Endothelial cell of umbilical vein (primary cell): Measurements from ENCODE around the gene VPS51. TPM values are rescaled to one million over a fixed set of nuclear protein-coding genes. Genes with fewer than 3 reads are reported as not detected.
A peak's percentile ranks its signal among the peaks of the same experiment; 100 is the strongest.

Experiments
- BruUV-seq: library from RNA; stranded (reverse); fragments of 400-500 nt; replicated peaks from 2 replicates; lab custom pipeline; 2021; lab: Mats Ljungman, UMichigan
- CTCF ChIA-PET: fragments of 300-600, 350-600 bp; sonication (Branson Sonifier 250); formaldehyde crosslinking; loops from one replicate; lab custom pipeline; 2021; ENCODE audit warnings: antibody characterized with exemption, inconsistent platforms; lab: Charles Lee
- POLR2A ChIA-PET: fragments of 300-600, 350-600 bp; sonication (Branson Sonifier 250); formaldehyde crosslinking; loops from one replicate; lab custom pipeline; 2021; ENCODE audit warnings: antibody characterized with exemption, inconsistent platforms; lab: Charles Lee
- DNase-seq: peaks from one replicate; pipeline ENCODE4 v3.0.0-alpha.2; 2011; ENCODE audit warnings: low read depth, low spot score
- FAIRE-seq: peaks from 2 replicates; lab custom pipeline; 2011; peaks lifted over from hg19 to GRCh38; lab: Jason Lieb, UNC
- H2AFZ ChIP-seq: 2 replicates; pipeline ENCODE4 v1.6.0; 2012; ENCODE audit warnings: low read depth, low read length, control low read depth, inconsistent platforms
- H3K27ac ChIP-seq: 2 replicates; pipeline ENCODE4 v1.5.1; 2011; ENCODE audit warnings: low read depth, mild to moderate bottlenecking, control low read depth, low read length, moderate library complexity; ENCODE audit not compliant: insufficient read depth
- H3K27me3 ChIP-seq, 2 experiments: 2 replicates each; pipeline versions ENCODE4 v1.6.0 to v1.6.1; 2011; ENCODE audit warnings: low read length in 2 of 2, mixed read lengths in 1 of 2; ENCODE audit not compliant: control insufficient read depth in 2 of 2, insufficient read depth in 2 of 2
- H3K36me3 ChIP-seq, 2 experiments: 2 replicates in 1 of 2; 3 replicates in 1 of 2; pipeline ENCODE4 v1.5.1; 2011; ENCODE audit warnings: low read length in 2 of 2, mild to moderate bottlenecking in 1 of 2, moderate library complexity in 1 of 2; ENCODE audit not compliant: control insufficient read depth in 2 of 2, insufficient read depth in 2 of 2; ENCODE audit errors: extremely low read depth in 1 of 2
- H3K4me1 ChIP-seq: 3 replicates; pipeline ENCODE4 v1.5.1; 2011; ENCODE audit warnings: mild to moderate bottlenecking, low read length; ENCODE audit not compliant: control insufficient read depth, insufficient read depth; ENCODE audit errors: extremely low read depth
- H3K4me2 ChIP-seq: 2 replicates; pipeline ENCODE4 v1.6.1; 2011; ENCODE audit warnings: low read length, control low read depth, mixed read lengths; ENCODE audit not compliant: insufficient read depth
- H3K4me3 ChIP-seq, 3 experiments: fragments of 200-600 bp in 1 of 3; sonication (generic), shearing (Covaris generic) in 1 of 3; replicated peaks in 1 of 3; 2 replicates each; pipeline ENCODE4 v1.5.1; 2011 to 2016; ENCODE audit warnings: control low read depth in 3 of 3, low read length in 3 of 3, mild to moderate bottlenecking in 2 of 3, inconsistent platforms in 1 of 3, low read depth in 1 of 3, moderate library complexity in 1 of 3; ENCODE audit not compliant: insufficient read depth in 1 of 3
- H3K79me2 ChIP-seq: 2 replicates; pipeline ENCODE4 v1.6.0; 2012; ENCODE audit warnings: low read length, inconsistent platforms; ENCODE audit not compliant: control insufficient read depth, insufficient read depth
- H3K9ac ChIP-seq: replicated peaks from 2 replicates; pipeline ENCODE3; 2011; ENCODE audit warnings: low read length, control low read depth; ENCODE audit not compliant: insufficient read depth; ENCODE audit errors: extremely low read depth
- H3K9me1 ChIP-seq: replicated peaks from 3 replicates; pipeline ENCODE4 v1.6.0; 2011; ENCODE audit warnings: mild to moderate bottlenecking, low read length; ENCODE audit not compliant: control insufficient read depth, insufficient read depth; ENCODE audit errors: extremely low read depth
- H3K9me3 ChIP-seq: replicated peaks from 2 replicates; pipeline ENCODE4 v1.5.1; 2012; ENCODE audit warnings: low read length, inconsistent platforms; ENCODE audit not compliant: control insufficient read depth, insufficient read depth
- H4K20me1 ChIP-seq: replicated peaks from 2 replicates; pipeline ENCODE3; 2011; ENCODE audit warnings: mild to moderate bottlenecking, low read length; ENCODE audit not compliant: control insufficient read depth, insufficient read depth; ENCODE audit errors: extremely low read depth
- GATA2 ChIP-seq: IDR thresholded peaks from 2 replicates; pipeline ENCODE4 v1.7.0; 2011; ENCODE audit warnings: low read depth, mild to moderate bottlenecking, moderate library complexity, mixed read lengths, low read length; ENCODE audit not compliant: insufficient read length, insufficient read depth
- JUN ChIP-seq: IDR thresholded peaks from 2 replicates; pipeline ENCODE4 v1.6.1; 2011; ENCODE audit warnings: borderline replicate concordance, low read depth; ENCODE audit not compliant: insufficient read length, insufficient read depth
- POLR2A ChIP-seq: IDR thresholded peaks from 2 replicates; pipeline ENCODE4 v1.6.1; 2012; ENCODE audit warnings: low read depth, mild to moderate bottlenecking, control low read depth, low read length
- dilution Hi-C: fragments of 300-500 bp; cut with MboI; formaldehyde crosslinking; loops from one replicate; pipeline ENCODE4 v1.15.0; 2019; ENCODE audit warnings: low sequenced_read_pairs; ENCODE audit not compliant: extremely low pct_ligation_motif_present
- intact Hi-C: fragments of 100-400 bp; cut with micrococcal nuclease; formaldehyde crosslinking; loops from one replicate; pipeline ENCODE4 v1.10.0; 2022
- polyA plus RNA-seq, 4 experiments: library from polyadenylated mRNA; depleted of rRNA in 3 of 4; stranded (reverse) in 3 of 4; unstranded in 1 of 4; fragments of >200 nt; gene quantifications; 2 replicates each; pipeline versions ENCODE4 v1.2.1 to v1.2.3, GENCODE V29; 2011 to 2012; ENCODE audit warnings: missing spikeins in 1 of 4
- total RNA-seq: library from RNA; stranded (reverse); gene quantifications from 2 replicates; pipeline ENCODE4 v1.2.3, GENCODE V29; 2021
- TF ChIP-seq, protein P1 (sequence below), 2 donors: IDR thresholded peaks; 1 replicate in 1 of 2; 2 replicates in 1 of 2; pipeline ENCODE4 v1.5.1; 2011; ENCODE audit warnings: low read length in 2 of 2, mild to moderate bottlenecking in 2 of 2, moderate library complexity in 2 of 2, control low read depth in 1 of 2, inconsistent platforms in 1 of 2, low read depth in 1 of 2; ENCODE audit not compliant: insufficient read depth in 1 of 2; ENCODE audit errors: extremely low read depth in 1 of 2
- TF ChIP-seq, protein P2 (sequence below): IDR thresholded peaks from 2 replicates; pipeline ENCODE4 v1.6.1; 2011; ENCODE audit not compliant: insufficient read depth, insufficient read length

The VPS51 gene
- total and polyA plus RNA-seq, 2 donors (not counting 3 experiments of a cell fraction or from before 2014, with no cell fraction given) = 108 to 146 TPM

DNA sequence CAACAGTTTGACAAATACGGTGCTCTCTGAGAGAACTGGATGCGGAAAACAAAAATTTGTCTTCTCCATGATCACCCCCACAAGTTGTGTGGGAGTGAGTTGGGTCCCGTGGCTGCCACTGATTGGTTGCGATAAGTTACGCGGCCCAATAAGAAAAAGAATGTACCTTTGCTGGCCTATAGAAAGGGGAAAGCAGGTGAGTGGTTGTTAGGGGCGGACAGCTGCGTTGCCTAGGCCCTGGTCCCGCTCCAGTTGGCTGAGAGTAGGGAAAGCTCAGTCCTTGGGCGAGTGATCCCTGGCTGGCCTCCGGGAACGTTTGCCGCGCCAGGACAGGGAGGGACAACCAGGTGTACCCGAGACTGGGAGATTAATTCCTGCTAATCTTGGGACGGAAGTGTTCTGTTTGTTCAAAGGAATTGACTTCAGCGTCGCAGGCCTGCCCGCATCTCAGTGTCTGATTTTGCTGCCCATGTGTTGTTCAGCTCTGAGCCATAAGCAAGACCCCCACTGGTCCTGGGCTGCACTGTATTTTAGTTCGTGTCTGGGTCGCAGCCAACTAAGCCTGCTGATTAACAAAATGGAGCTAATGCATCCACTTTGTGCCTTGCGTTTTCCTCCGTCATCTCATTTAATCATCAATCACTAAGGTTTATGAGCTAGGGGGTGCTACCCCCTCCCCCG, 39.1 kb downstream of the VPS51 start:
- H3K9ac ChIP-seq = peak overlapping the region; percentile 92
- no peaks in the 10 kb centered on the region for H4K20me1 ChIP-seq
- H3K27ac ChIP-seq = peak overlapping the region; percentile 89
- intact Hi-C loops = loop anchor here (1.0 kb wide), 3 partner anchors 13 to 46 kb away; partner anchors contain the start of genes CAPN1, FAU and MRPL49
- no peaks in the 10 kb centered on the region for H3K9me3 ChIP-seq
- H3K4me1 ChIP-seq = peaks cover 12% of the 10 kb centered on the region
- TSS peak; percentile 67 for BruUV-seq
- ChIA-PET CTCF (interaction anchor here (0.9 to 4.0 kb wide), 12 partner anchors 10 to 180 kb away, joined by 3 to 27 read pairs (median 4); partner anchors contain the start of genes CAPN1, FAU, MRPL49 and TM7SF2), POLR2A (interaction anchor here (0.8 to 1.4 kb wide), 4 partner anchors 9 to 47 kb away, joined by 3 to 7 read pairs (median 4); partner anchors contain the start of genes CAPN1, FAU, MRPL49 and ZNHIT2)
- TF ChIP-seq POLR2A = peak; percentile 87
- no peak for TF ChIP-seq GATA2
- FAIRE-seq (peak; percentile 98), DNase-seq (peak; percentile 97)
- dilution Hi-C loops = no loop called here
- H3K9me1 ChIP-seq = no peaks in the 10 kb centered on the region
- H3K79me2 ChIP-seq = peaks cover 14% of the 10 kb centered on the region
- H3K4me3 ChIP-seq = peak overlapping the region; percentile 51 to 62 (median 52)
- peaks cover 0 to 20% of the 10 kb centered on the region in 2 experiments for H3K36me3 ChIP-seq
- peak overlapping the region; percentile 80 for H2AFZ ChIP-seq
- H3K27me3 ChIP-seq = peaks cover 0 to 3% of the 10 kb centered on the region in 2 experiments
- H3K4me2 ChIP-seq = peak overlapping the region; percentile 62

DNA sequence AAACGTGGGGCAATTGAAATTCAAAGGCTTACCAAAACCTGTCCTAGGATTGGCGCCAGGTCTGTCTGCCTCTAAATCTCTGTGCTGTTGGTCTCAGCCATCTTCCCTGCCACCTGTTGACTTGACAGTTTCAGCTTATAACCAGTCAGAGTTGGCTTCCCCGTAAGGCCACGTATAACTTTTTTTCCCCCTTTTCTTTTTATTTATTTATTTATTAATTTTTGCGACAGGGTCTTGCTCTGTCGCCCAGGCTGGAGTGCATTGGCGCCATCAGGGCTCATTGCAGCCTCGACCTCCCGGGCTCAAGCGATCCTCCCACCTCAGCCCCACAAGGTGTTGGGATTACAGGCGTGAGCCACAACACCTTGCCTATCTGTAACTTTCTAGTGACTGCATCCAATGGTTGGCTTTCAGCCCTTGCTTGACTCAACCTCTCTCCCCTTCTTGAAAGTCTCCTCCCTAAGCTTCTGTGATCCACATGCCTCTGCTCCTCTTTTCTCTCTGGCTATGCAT, 39.7 kb downstream of the VPS51 start:
- Histone ChIP-seq H3K9me1 (no peaks in the 10 kb centered on the region), H3K4me1 (peaks cover 12% of the 10 kb centered on the region), H3K79me2 (peaks cover 14% of the 10 kb centered on the region), H3K27me3 (peaks cover 0 to 9% of the 10 kb centered on the region in 2 experiments), H4K20me1 (no peaks in the 10 kb centered on the region), H3K9me3 (no peaks in the 10 kb centered on the region), H3K36me3 (peaks cover 0 to 16% of the 10 kb centered on the region in 2 experiments), H3K4me3 (peak overlapping the region in 2 of 3 experiments; percentile 51 to 62), H2AFZ (peak overlapping the region; percentile 42), H3K9ac (no peak overlapping the region), H3K4me2 (peak overlapping the region; percentile 62), H3K27ac (no peak overlapping the region)
- TF ChIP-seq, protein P1, sequence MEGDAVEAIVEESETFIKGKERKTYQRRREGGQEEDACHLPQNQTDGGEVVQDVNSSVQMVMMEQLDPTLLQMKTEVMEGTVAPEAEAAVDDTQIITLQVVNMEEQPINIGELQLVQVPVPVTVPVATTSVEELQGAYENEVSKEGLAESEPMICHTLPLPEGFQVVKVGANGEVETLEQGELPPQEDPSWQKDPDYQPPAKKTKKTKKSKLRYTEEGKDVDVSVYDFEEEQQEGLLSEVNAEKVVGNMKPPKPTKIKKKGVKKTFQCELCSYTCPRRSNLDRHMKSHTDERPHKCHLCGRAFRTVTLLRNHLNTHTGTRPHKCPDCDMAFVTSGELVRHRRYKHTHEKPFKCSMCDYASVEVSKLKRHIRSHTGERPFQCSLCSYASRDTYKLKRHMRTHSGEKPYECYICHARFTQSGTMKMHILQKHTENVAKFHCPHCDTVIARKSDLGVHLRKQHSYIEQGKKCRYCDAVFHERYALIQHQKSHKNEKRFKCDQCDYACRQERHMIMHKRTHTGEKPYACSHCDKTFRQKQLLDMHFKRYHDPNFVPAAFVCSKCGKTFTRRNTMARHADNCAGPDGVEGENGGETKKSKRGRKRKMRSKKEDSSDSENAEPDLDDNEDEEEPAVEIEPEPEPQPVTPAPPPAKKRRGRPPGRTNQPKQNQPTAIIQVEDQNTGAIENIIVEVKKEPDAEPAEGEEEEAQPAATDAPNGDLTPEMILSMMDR (IDR thresholded peaks at IDR 0.05; ENCODE audit: extremely low read depth in 1 of 2, insufficient read depth in 1 of 2, low read depth in 1 of 2, low read length in 2 of 2) = no peak
- TF ChIP-seq, protein P2, sequence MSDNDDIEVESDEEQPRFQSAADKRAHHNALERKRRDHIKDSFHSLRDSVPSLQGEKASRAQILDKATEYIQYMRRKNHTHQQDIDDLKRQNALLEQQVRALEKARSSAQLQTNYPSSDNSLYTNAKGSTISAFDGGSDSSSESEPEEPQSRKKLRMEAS = no peak
- TF ChIP-seq GATA2 = no peak
- TF ChIP-seq JUN = no peak
- no peak for DNase-seq
- dilution Hi-C loops (no loop called here), intact Hi-C loops (loop anchor here (1.0 kb wide), 1 partner anchor 13 kb away; the partner anchor contains the start of genes FAU and MRPL49)
- FAIRE-seq = peak; percentile 21
- BruUV-seq = no TSS peak
- ChIA-PET CTCF (interaction anchor here (0.9 to 4.0 kb wide), 10 partner anchors 9 to 180 kb away, joined by 3 to 27 read pairs (median 4); partner anchors contain the start of genes CAPN1 and TM7SF2), POLR2A (interaction anchor here (0.9 to 1.4 kb wide), 2 partner anchors 14 to 18 kb away, joined by 3 to 7 read pairs; partner anchors contain the start of genes FAU, MRPL49 and ZNHIT2)
